ENCODE measurements around the gene TRIM17.

GRCh38 chr1:228415221-228415620, 1.4 kb downstream of the TRIM17 start:
- TF ChIP-seq EZH2 (IDR thresholded peaks at IDR 0.05; ENCODE audit: low read length) (no peak), CTCF (optimal IDR thresholded peaks at IDR 0.05 in 1 of 3, IDR thresholded peaks at IDR 0.05 in 1 of 3, conservative IDR thresholded peaks at IDR 0.05 in 1 of 3; ENCODE audit: extremely low read depth in 1 of 3, insufficient read depth in 2 of 3, low read length in 3 of 3) (no peak)
